Keratinocyte (primary cell): Measurements from ENCODE around the gene NUP205. TPM values are rescaled to one million over a fixed set of nuclear protein-coding genes. Genes with fewer than 3 reads are reported as not detected.

Experiments used
- DNase-seq: peaks from one replicate; pipeline ENCODE4 v3.0.0-alpha.2; 2011; ENCODE audit warnings: low read depth, missing footprints, low spot score
- FAIRE-seq: peaks from 2 replicates; lab custom pipeline; 2011; peaks lifted over from hg19 to GRCh38; lab: Jason Lieb, UNC
- H2AFZ ChIP-seq: 2 replicates; pipeline ENCODE4 v1.6.0; 2012; ENCODE audit warnings: low read length, control low read depth, inconsistent platforms; ENCODE audit not compliant: control insufficient read depth
- H3K27ac ChIP-seq: 2 replicates; pipeline ENCODE4 v1.5.1; 2011; ENCODE audit warnings: low read length; ENCODE audit not compliant: control insufficient read depth, insufficient read depth
- H3K27me3 ChIP-seq: 3 replicates; pipeline ENCODE4 v1.6.0; 2011; ENCODE audit warnings: low read length; ENCODE audit not compliant: control insufficient read depth, insufficient read depth; ENCODE audit errors: extremely low read depth
- H3K36me3 ChIP-seq, 2 experiments: 2 replicates in 1 of 2; 3 replicates in 1 of 2; pipeline ENCODE4 v1.5.1; 2011; ENCODE audit warnings: low read length in 2 of 2, mild to moderate bottlenecking in 1 of 2; ENCODE audit not compliant: control insufficient read depth in 2 of 2, insufficient read depth in 2 of 2; ENCODE audit errors: extremely low read depth in 1 of 2
- H3K4me1 ChIP-seq: 3 replicates; pipeline ENCODE4 v1.5.1; 2011; ENCODE audit warnings: low read length; ENCODE audit not compliant: control insufficient read depth, insufficient read depth; ENCODE audit errors: extremely low read depth
- H3K4me2 ChIP-seq: 3 replicates; pipeline ENCODE4 v1.6.0; 2011; ENCODE audit warnings: low read depth, low read length; ENCODE audit not compliant: control insufficient read depth, insufficient read depth; ENCODE audit errors: extremely low read depth
- H3K4me3 ChIP-seq, 3 experiments: fragments of 200-600 bp in 1 of 3; sonication (generic) in 1 of 3; 2 replicates in 2 of 3; 3 replicates in 1 of 3; pipeline ENCODE4 v1.5.1; 2011 to 2016; ENCODE audit warnings: low read length in 3 of 3, mild to moderate bottlenecking in 3 of 3, control low read depth in 2 of 3, inconsistent platforms in 1 of 3, low read depth in 1 of 3, mixed read lengths in 1 of 3, mixed run types in 1 of 3, moderate library complexity in 1 of 3; ENCODE audit not compliant: control insufficient read depth in 2 of 3, insufficient read depth in 2 of 3; ENCODE audit errors: extremely low read depth in 1 of 3
- H3K79me2 ChIP-seq: 2 replicates; pipeline ENCODE4 v1.6.0; 2012; ENCODE audit warnings: low read length; ENCODE audit not compliant: control insufficient read depth, insufficient read depth
- H3K9ac ChIP-seq: 3 replicates; pipeline ENCODE4 v1.6.0; 2011; ENCODE audit warnings: low read length; ENCODE audit not compliant: control insufficient read depth, insufficient read depth; ENCODE audit errors: extremely low read depth
- H3K9me1 ChIP-seq: 3 replicates; pipeline ENCODE4 v1.6.0; 2011; ENCODE audit warnings: low read length; ENCODE audit not compliant: control insufficient read depth, insufficient read depth; ENCODE audit errors: extremely low read depth
- H3K9me3 ChIP-seq: 2 replicates; pipeline ENCODE4 v1.5.1; 2012; ENCODE audit warnings: low read depth, low read length; ENCODE audit not compliant: control insufficient read depth
- H4K20me1 ChIP-seq: 3 replicates; pipeline ENCODE4 v1.6.0; 2011; ENCODE audit warnings: low read length; ENCODE audit not compliant: control insufficient read depth, insufficient read depth; ENCODE audit errors: extremely low read depth
- CTCF ChIP-seq, 3 experiments: IDR thresholded peaks in 1 of 3; conservative IDR thresholded peaks in 1 of 3; optimal IDR thresholded peaks in 1 of 3; 2 replicates in 2 of 3; 3 replicates in 1 of 3; pipeline versions ENCODE3 to v1.5.1; 2011; ENCODE audit warnings: low read length in 3 of 3, mild to moderate bottlenecking in 3 of 3, moderate library complexity in 2 of 3, control low read depth in 1 of 3, inconsistent platforms in 1 of 3; ENCODE audit not compliant: insufficient read depth in 2 of 3; ENCODE audit errors: extremely low read depth in 1 of 3
- EZH2 ChIP-seq: IDR thresholded peaks from one replicate; pipeline ENCODE4 v1.6.1; 2012; ENCODE audit warnings: inconsistent platforms, mild to moderate bottlenecking, low read length, moderate library complexity
- dilution Hi-C: fragments of 300-500 bp; cut with MboI; formaldehyde crosslinking; loops from one replicate; pipeline ENCODE4 v1.7.0; 2020; ENCODE audit warnings: low sequenced_read_pairs; ENCODE audit not compliant: extremely low pct_ligation_motif_present
- polyA minus RNA-seq, 3 experiments: library from RNA; depleted of rRNA, polyadenylated mRNA; stranded (reverse); fragments of >200 nt; gene quantifications; 1 replicate in 1 of 3; 2 replicates in 1 of 3; 3 replicates in 1 of 3; pipeline ENCODE4 v1.2.3, GENCODE V29; 2011
- polyA plus RNA-seq, 5 experiments: library from polyadenylated mRNA; depleted of rRNA in 3 of 5; stranded (reverse) in 3 of 5; stranded (forward) in 1 of 5; unstranded in 1 of 5; fragments of >200 nt; gene quantifications; 1 replicate in 1 of 5; 2 replicates in 3 of 5; 3 replicates in 1 of 5; pipeline versions ENCODE4 v1.2.1 to v1.2.3, GENCODE V29; 2011 to 2012; ENCODE audit warnings: missing spikeins in 2 of 5, low read depth in 1 of 5, low replicate concordance in 1 of 5

NUP205 gene
- polyA plus RNA-seq, result 56.2 to 74.6 TPM (median 61.0 TPM) in 3 replicates
- 15.9 TPM for polyA plus RNA-seq (2011; ENCODE audit: low read depth)
- polyA plus RNA-seq (2011; cell fraction: cytosol; rRNA removed), result 33.5 and 49.9 TPM in 2 replicates
- polyA plus RNA-seq (2011; cell fraction: nucleus; rRNA removed), result 89.8 and 99.3 TPM in 2 replicates
- polyA plus RNA-seq (2012; ENCODE audit: low replicate concordance), result 31.7 and 48.3 TPM in 2 replicates
- polyA minus RNA-seq, result 52.0 to 127 TPM (median 101 TPM) in 3 replicates
- polyA minus RNA-seq (2011; cell fraction: cytosol; rRNA and poly(A)+ RNA removed), result 48.5 TPM
- polyA minus RNA-seq (2011; cell fraction: nucleus; rRNA and poly(A)+ RNA removed), result 61.6 and 105 TPM in 2 replicates

GRCh38 chr7:135557455-135558336 lies at the start of gene NUP205:
TSS of gene NUP205 (plus strand) at chr7:135557917. CDS start at chr7:135557945, 28 bp downstream.
- peak; percentile 73 for FAIRE-seq
- Histone ChIP-seq H4K20me1 (no peaks in the 10 kb centered on the region), H3K27me3 (no peaks in the 10 kb centered on the region), H3K4me1 (peaks cover 3% of the 10 kb centered on the region), H3K9ac (peak within 1 kb of the TSS; percentile 99), H3K4me2 (peak within 1 kb of the TSS; percentile 90), H3K9me3 (no peaks in the 10 kb centered on the region), H3K4me3 (peak within 1 kb of the TSS; percentile 59 to 98 (median 79)), H3K27ac (peak within 1 kb of the TSS; percentile 99), H3K79me2 (peaks cover 49% of the 10 kb centered on the region), H2AFZ (peak within 1 kb of the TSS; percentile 96), H3K9me1 (no peaks in the 10 kb centered on the region), H3K36me3 (no peaks in the 10 kb centered on the region)
- DNase-seq, result no peak
- TF ChIP-seq CTCF (optimal IDR thresholded peaks at IDR 0.05 in 1 of 3, IDR thresholded peaks at IDR 0.05 in 1 of 3, conservative IDR thresholded peaks at IDR 0.05 in 1 of 3; ENCODE audit: extremely low read depth in 1 of 3, insufficient read depth in 2 of 3, low read length in 3 of 3), result no peak
- no peak for TF ChIP-seq EZH2
- dilution Hi-C loops, result no loop called here

- Histone ChIP-seq H3K9me1 (no peaks in the 10 kb centered on the region), H3K79me2 (peaks cover 53% of the 10 kb centered on the region), H3K4me1 (peaks cover 20% of the 10 kb centered on the region), H3K36me3 (peaks cover 0 to 3% of the 10 kb centered on the region in 2 experiments), H3K27me3 (no peaks in the 10 kb centered on the region), H3K9me3 (no peaks in the 10 kb centered on the region), H4K20me1 (peaks cover 2% of the 10 kb centered on the region), H3K4me2 (peak overlapping the region; percentile 93), H3K4me3 (peak overlapping the region; percentile 80 to 100 (median 100)), H3K9ac (peak overlapping the region; percentile 99), H3K27ac (peak overlapping the region; percentile 98), H2AFZ (peak overlapping the region; percentile 98)
- FAIRE-seq, result no peak
- TF ChIP-seq CTCF (optimal IDR thresholded peaks at IDR 0.05 in 1 of 3, IDR thresholded peaks at IDR 0.05 in 1 of 3, conservative IDR thresholded peaks at IDR 0.05 in 1 of 3; ENCODE audit: extremely low read depth in 1 of 3, insufficient read depth in 2 of 3, low read length in 3 of 3), result no peak
- dilution Hi-C loops, result no loop called here
- no peak for DNase-seq
Measured at GRCh38 chr7:135508883-135509588, 48.7 kb upstream of the NUP205 start.
